ENCODE measurements around the gene YWHAG.

Gene YWHAG

GRCh38 chr7:76358011-76358480 is 745 bp downstream of the YWHAG start:
- ATAC-seq = peak; percentile 36
- no peak for TF ChIP-seq CSDC2 (CRISPR knock-in tag; IDR thresholded peaks at IDR 0.05)
- no peak for TF ChIP-seq ZFP3 (CRISPR knock-in tag; IDR thresholded peaks at IDR 0.05)
- TF ChIP-seq ZNF8 (CRISPR knock-in tag; IDR thresholded peaks at IDR 0.05) = no peak
- no peak for TF ChIP-seq RARB (CRISPR knock-in tag; IDR thresholded peaks at IDR 0.05)
- no peak for TF ChIP-seq TSHZ2 (CRISPR knock-in tag; IDR thresholded peaks at IDR 0.05)
- no peak for TF ChIP-seq ZFP30 (CRISPR knock-in tag; IDR thresholded peaks at IDR 0.05)
- TF ChIP-seq OSR1 (CRISPR knock-in tag; IDR thresholded peaks at IDR 0.05) = no peak

GRCh38 chr7:76357475-76358010 is 1.2 kb downstream of the YWHAG start:
- TF ChIP-seq CREB5 (CRISPR knock-in tag; IDR thresholded peaks at IDR 0.05; ENCODE audit: low read depth) (no peak), OSR1 (CRISPR knock-in tag; IDR thresholded peaks at IDR 0.05) (no peak), TSHZ2 (CRISPR knock-in tag; IDR thresholded peaks at IDR 0.05) (no peak), CSDC2 (CRISPR knock-in tag; IDR thresholded peaks at IDR 0.05) (no peak), ZC3H10 (CRISPR knock-in tag; IDR thresholded peaks at IDR 0.05) (no peak), TOX (CRISPR knock-in tag; IDR thresholded peaks at IDR 0.05; ENCODE audit: borderline replicate concordance) (no peak)
- TF ChIP-seq, protein P1, sequence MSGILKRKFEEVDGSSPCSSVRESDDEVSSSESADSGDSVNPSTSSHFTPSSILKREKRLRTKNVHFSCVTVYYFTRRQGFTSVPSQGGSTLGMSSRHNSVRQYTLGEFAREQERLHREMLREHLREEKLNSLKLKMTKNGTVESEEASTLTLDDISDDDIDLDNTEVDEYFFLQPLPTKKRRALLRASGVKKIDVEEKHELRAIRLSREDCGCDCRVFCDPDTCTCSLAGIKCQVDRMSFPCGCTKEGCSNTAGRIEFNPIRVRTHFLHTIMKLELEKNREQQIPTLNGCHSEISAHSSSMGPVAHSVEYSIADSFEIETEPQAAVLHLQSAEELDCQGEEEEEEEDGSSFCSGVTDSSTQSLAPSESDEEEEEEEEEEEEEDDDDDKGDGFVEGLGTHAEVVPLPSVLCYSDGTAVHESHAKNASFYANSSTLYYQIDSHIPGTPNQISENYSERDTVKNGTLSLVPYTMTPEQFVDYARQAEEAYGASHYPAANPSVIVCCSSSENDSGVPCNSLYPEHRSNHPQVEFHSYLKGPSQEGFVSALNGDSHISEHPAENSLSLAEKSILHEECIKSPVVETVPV (CRISPR knock-in tag; IDR thresholded peaks at IDR 0.05) = no peak
- TF ChIP-seq, protein P2, sequence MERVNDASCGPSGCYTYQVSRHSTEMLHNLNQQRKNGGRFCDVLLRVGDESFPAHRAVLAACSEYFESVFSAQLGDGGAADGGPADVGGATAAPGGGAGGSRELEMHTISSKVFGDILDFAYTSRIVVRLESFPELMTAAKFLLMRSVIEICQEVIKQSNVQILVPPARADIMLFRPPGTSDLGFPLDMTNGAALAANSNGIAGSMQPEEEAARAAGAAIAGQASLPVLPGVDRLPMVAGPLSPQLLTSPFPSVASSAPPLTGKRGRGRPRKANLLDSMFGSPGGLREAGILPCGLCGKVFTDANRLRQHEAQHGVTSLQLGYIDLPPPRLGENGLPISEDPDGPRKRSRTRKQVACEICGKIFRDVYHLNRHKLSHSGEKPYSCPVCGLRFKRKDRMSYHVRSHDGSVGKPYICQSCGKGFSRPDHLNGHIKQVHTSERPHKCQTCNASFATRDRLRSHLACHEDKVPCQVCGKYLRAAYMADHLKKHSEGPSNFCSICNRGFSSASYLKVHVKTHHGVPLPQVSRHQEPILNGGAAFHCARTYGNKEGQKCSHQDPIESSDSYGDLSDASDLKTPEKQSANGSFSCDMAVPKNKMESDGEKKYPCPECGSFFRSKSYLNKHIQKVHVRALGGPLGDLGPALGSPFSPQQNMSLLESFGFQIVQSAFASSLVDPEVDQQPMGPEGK (CRISPR knock-in tag; IDR thresholded peaks at IDR 0.05; ENCODE audit: borderline replicate concordance) = no peak
- no peak for ATAC-seq

DNA sequence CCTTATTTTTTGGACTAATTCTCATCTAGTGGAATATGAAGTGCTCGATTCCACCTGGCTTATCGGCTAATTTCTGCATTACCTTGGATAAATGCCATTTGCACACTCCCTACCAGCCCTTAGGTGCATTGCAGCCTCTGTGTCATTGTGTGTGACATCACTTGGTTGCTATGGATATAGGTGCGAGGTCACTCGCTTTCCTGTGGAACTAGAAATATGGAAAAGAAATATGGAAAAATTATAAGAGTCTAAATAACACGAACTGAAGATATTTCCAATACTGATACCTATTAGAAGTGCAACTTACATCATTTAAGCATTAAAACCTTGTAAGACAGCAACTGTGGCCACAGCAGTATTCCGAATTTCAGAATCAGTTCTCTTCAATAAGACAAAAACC is 2.0 kb downstream of the YWHAG start:
- no peak for ATAC-seq
- TF ChIP-seq, protein P2 (CRISPR knock-in tag; IDR thresholded peaks at IDR 0.05; ENCODE audit: borderline replicate concordance) = no peak
- TF ChIP-seq RARB (CRISPR knock-in tag; IDR thresholded peaks at IDR 0.05) = no peak
- no peak for TF ChIP-seq TCF4 (CRISPR knock-in tag; IDR thresholded peaks at IDR 0.05; ENCODE audit: borderline replicate concordance)
- TF ChIP-seq ZC3H10 (CRISPR knock-in tag; IDR thresholded peaks at IDR 0.05) = no peak
- TF ChIP-seq, protein P1 (CRISPR knock-in tag; IDR thresholded peaks at IDR 0.05) = no peak
- no peak for TF ChIP-seq POU6F1 (CRISPR knock-in tag; IDR thresholded peaks at IDR 0.05; ENCODE audit: borderline replicate concordance, low read depth)
- TF ChIP-seq ZFP3 (CRISPR knock-in tag; IDR thresholded peaks at IDR 0.05) = no peak
- TF ChIP-seq TSHZ2 (CRISPR knock-in tag; IDR thresholded peaks at IDR 0.05) = no peak
- no peak for TF ChIP-seq TOX (CRISPR knock-in tag; IDR thresholded peaks at IDR 0.05; ENCODE audit: borderline replicate concordance)
- no peak for TF ChIP-seq SNAI2 (CRISPR knock-in tag; IDR thresholded peaks at IDR 0.05)
- TF ChIP-seq BACH2 (CRISPR knock-in tag; IDR thresholded peaks at IDR 0.05; ENCODE audit: borderline replicate concordance) = no peak

Data from SK-N-SH treated with all-trans-retinoic acid at 6 μM for 48 hours (cell line).